Measurements from ENCODE around the gene FANK1. TPM values are rescaled to one million over a fixed set of nuclear protein-coding genes. Genes with fewer than 3 reads are reported as not detected.

Gene FANK1
- polyA plus RNA-seq, 1 of the 3 experiments (the other 2 are of a cell fraction) = 12.3 TPM

GRCh38 chr10:126022841-126023240 is 126.5 kb downstream of the FANK1 start:
- peaks cover 0 to 2% of the 10 kb centered on the region in 2 experiments for H3K36me3 ChIP-seq (replicated peaks in 1 of 2; ENCODE audit: control insufficient read depth in 1 of 2, insufficient read depth in 2 of 2, low read length in 1 of 2)

GRCh38 chr10:126027692-126028091 is 131.3 kb downstream of the FANK1 start:
- Histone ChIP-seq H3K27me3 (ENCODE audit: insufficient read depth) (no peaks in the 10 kb centered on the region), H3K4me2 (no peak overlapping the region), H3K36me3 (replicated peaks in 1 of 2; ENCODE audit: control insufficient read depth in 1 of 2, insufficient read depth in 2 of 2, low read length in 1 of 2) (peaks cover 5 to 8% of the 10 kb centered on the region in 2 experiments), H3K9ac (no peak overlapping the region), H3K27ac (ENCODE audit: low read depth in 2 of 2, low read length in 1 of 2) (no peak overlapping the region), H4K20me1 (ENCODE audit: insufficient read depth) (no peaks in the 10 kb centered on the region), H3K9me2 (no peaks in the 10 kb centered on the region), H3K9me3 (no peaks in the 10 kb centered on the region; the same call in 1 of the 2 replicates), H3K4me1 (ENCODE audit: control insufficient read depth in 1 of 2, insufficient read depth in 2 of 2, low read depth in 1 of 2, low read length in 1 of 2) (no peaks in the 10 kb centered on the region), H3K4me3 (ENCODE audit: low read depth in 2 of 2, low read length in 1 of 2) (no peak overlapping the region), H3F3A (replicated peaks; ENCODE audit: insufficient read depth) (no peaks in the 10 kb centered on the region), H3K79me2 (ENCODE audit: insufficient read depth) (no peaks in the 10 kb centered on the region), H2AFZ (ENCODE audit: low read depth) (no peak overlapping the region)
- TF ChIP-seq PBX3 (IDR thresholded peaks at IDR 0.05) (no peak), EZH2phosphoT487 (IDR thresholded peaks at IDR 0.05; ENCODE audit: borderline replicate concordance, low read depth) (no peak), NFIC (IDR thresholded peaks at IDR 0.05; ENCODE audit: borderline replicate concordance) (no peak), CHD2 (IDR thresholded peaks at IDR 0.05; ENCODE audit: low read length, partially characterized antibody) (no peak), RCOR1 (IDR thresholded peaks at IDR 0.05; ENCODE audit: low read length) (no peak), ZBTB33 (IDR thresholded peaks at IDR 0.05; ENCODE audit: borderline replicate concordance, low read depth) (no peak), RAD21 (IDR thresholded peaks at IDR 0.05; ENCODE audit: low read length) (no peak), FOXM1 (IDR thresholded peaks at IDR 0.05; ENCODE audit: low read depth) (no peak), USF1 (IDR thresholded peaks at IDR 0.05; ENCODE audit: borderline replicate concordance, low read depth) (no peak), MEF2A (IDR thresholded peaks at IDR 0.05; ENCODE audit: borderline replicate concordance, low read depth) (no peak), MAX (IDR thresholded peaks at IDR 0.05; ENCODE audit: low read depth) (no peak), GATA2 (CRISPR knock-in tag; IDR thresholded peaks at IDR 0.05) (no peak), RFX5 (IDR thresholded peaks at IDR 0.05; ENCODE audit: low read length) (no peak), TAF1 (IDR thresholded peaks at IDR 0.05; ENCODE audit: borderline replicate concordance, low read depth, low read length) (no peak), MXI1 (IDR thresholded peaks at IDR 0.05; ENCODE audit: low read depth, low read length) (no peak)
- 96% methylated on average over 1 of the region's 1 CpG for WGBS (ENCODE audit: low lambda C conversion rate)
- ChIA-PET CTCF (interaction anchor here (1.2 kb wide), 1 partner anchor 9 kb away, joined by 3 read pairs; no protein-coding TSS in a partner anchor), POLR2A (no interaction called here)
- no peak for DNase-seq

More at GRCh38 chr10:126022841-126023240, 126.5 kb downstream of the FANK1 start:
- H3K27me3 ChIP-seq (ENCODE audit: insufficient read depth) = no peaks in the 10 kb centered on the region
- DNase-seq = no peak
- H3K79me2 ChIP-seq (ENCODE audit: insufficient read depth) = no peaks in the 10 kb centered on the region
- whole genome bisulfite sequencing (ENCODE audit: low lambda C conversion rate) = 94% methylated on average over 5 of the region's 5 CpGs
- H3F3A ChIP-seq (replicated peaks; ENCODE audit: insufficient read depth) = no peaks in the 10 kb centered on the region
- no peak overlapping the region for H2AFZ ChIP-seq (ENCODE audit: low read depth)
- POLR2A ChIA-PET = no interaction called here
- H3K9me2 ChIP-seq = no peaks in the 10 kb centered on the region
- CTCF ChIA-PET = interaction anchor here (0.9 kb wide), 1 partner anchor 357 kb away, joined by 3 read pairs; no protein-coding TSS in a partner anchor
- H3K4me1 ChIP-seq (ENCODE audit: control insufficient read depth in 1 of 2, insufficient read depth in 2 of 2, low read depth in 1 of 2, low read length in 1 of 2) = no peaks in the 10 kb centered on the region
- no peaks in the 10 kb centered on the region for H4K20me1 ChIP-seq (ENCODE audit: insufficient read depth)
- no peak overlapping the region for H3K4me2 ChIP-seq
- H3K4me3 ChIP-seq (ENCODE audit: low read depth in 2 of 2, low read length in 1 of 2) = no peak overlapping the region
- TF ChIP-seq EZH2phosphoT487 (IDR thresholded peaks at IDR 0.05; ENCODE audit: borderline replicate concordance, low read depth) = no peak
- no peak for TF ChIP-seq USF2 (IDR thresholded peaks at IDR 0.05; ENCODE audit: borderline replicate concordance, low read depth, low read length)
- no peak overlapping the region for H3K9ac ChIP-seq
- H3K9me3 ChIP-seq = no peaks in the 10 kb centered on the region
- no peak overlapping the region for H3K27ac ChIP-seq (ENCODE audit: low read depth in 2 of 2, low read length in 1 of 2)

Measured in SK-N-SH (cell line).